LNCAP (cell line): ENCODE results near the gene CXCL8.

Experiments
- TF ChIP-seq, protein P1 (sequence below): fragments of 450-650 bp; IDR thresholded peaks from 2 replicates; pipeline ENCODE4 v1.5.1; 2017; ENCODE audit warnings: mild to moderate bottlenecking

CXCL8 gene

DNA sequence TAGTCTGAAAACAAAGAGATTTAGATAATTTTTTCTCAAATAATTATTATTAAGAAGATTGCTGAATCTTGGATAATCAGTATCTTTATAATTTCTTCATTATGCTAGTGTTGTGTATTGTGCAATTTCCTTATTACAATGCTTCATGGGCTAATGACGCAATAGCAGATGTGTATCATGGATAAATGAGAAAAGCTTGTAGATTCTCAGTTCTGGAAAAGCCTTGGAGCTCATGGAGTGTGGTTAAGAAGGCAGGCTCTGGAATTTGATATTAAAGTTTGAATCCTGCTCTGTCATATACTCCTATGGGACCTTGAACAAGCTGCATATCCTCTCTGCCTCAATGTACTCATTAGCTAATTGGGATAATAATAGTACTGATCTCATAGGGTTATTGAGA, 18.9 kb upstream of the CXCL8 start:
- TF ChIP-seq, protein P1, sequence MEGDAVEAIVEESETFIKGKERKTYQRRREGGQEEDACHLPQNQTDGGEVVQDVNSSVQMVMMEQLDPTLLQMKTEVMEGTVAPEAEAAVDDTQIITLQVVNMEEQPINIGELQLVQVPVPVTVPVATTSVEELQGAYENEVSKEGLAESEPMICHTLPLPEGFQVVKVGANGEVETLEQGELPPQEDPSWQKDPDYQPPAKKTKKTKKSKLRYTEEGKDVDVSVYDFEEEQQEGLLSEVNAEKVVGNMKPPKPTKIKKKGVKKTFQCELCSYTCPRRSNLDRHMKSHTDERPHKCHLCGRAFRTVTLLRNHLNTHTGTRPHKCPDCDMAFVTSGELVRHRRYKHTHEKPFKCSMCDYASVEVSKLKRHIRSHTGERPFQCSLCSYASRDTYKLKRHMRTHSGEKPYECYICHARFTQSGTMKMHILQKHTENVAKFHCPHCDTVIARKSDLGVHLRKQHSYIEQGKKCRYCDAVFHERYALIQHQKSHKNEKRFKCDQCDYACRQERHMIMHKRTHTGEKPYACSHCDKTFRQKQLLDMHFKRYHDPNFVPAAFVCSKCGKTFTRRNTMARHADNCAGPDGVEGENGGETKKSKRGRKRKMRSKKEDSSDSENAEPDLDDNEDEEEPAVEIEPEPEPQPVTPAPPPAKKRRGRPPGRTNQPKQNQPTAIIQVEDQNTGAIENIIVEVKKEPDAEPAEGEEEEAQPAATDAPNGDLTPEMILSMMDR = no peak

DNA sequence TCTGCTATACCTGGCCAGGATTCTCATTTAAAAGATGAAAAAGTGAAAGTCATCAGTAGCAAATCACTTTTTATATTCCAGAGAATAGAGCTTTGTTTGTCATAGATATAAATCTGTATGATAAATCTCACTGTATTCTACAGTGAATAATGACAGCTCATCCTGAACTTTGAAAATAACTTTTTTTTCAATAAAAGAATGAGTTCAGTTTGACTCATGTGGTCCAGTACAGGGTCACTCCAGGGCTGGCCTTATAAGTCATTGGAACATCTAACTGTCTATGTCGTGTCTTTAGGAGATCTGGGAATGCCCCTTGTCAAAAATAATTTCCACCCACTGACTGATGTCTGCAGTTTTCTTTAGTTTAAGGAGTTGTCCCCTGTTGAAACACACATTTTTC, 18.5 kb upstream of the CXCL8 start:
- TF ChIP-seq, protein P1 = no peak

DNA sequence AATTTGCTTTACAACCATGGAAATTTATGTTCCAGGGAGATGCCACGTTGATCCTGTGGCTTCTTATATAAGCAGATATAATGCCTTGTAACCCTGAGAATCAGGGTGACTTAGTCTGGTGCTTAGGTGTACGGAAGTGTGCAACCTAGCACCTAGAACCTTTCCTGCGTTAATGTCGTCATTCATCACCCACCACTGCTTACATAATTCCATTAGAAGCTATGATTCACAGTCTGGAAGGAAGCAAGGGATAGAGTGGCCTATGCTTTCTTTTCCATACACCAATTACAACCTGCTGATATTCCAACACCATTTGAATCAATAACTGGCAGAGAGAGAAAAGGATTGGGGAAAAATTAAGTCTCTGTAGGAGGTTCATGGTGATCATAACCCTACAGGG, 17.3 kb upstream of the CXCL8 start:
- TF ChIP-seq, protein P1 = no peak

DNA sequence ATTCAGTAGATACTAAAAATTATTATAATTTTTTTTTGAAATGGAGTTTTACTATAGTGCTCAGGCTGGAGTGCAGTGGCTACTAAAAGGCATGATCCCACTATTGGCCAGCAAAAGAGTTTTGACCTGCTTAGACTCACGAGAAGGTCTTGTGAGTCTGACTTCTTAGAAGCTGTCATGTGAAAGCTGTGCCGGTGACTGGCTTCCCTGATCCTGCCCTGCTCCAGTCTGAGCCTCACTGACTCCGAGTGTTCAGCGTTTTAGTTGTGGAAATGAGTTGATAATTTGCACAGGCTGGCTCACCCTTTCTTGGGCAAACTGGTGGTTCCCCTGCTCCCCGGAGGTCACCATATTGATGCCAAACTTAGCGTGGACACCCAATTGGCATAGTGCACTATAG, 16.4 kb upstream of the CXCL8 start:
- TF ChIP-seq, protein P1 = no peak

DNA sequence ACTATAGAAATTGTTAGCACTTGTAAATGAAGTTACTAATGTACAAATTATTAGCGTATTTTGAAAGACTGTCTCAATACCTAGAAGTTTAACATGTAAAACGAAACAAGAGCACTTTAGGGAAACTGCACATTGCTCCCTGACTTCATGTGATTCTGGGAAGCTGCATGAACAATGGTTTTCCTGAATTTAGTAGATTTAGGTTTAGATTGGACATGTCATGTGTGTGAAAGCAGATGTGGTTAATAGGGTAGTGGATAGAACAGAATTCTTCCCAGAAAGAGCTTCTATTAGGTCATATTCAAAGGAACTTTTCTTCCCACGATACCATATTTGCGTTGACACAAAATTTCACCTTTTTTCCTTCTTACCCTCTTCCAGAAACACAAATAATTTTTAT, 14.9 kb upstream of the CXCL8 start:
- TF ChIP-seq, protein P1 = no peak

DNA sequence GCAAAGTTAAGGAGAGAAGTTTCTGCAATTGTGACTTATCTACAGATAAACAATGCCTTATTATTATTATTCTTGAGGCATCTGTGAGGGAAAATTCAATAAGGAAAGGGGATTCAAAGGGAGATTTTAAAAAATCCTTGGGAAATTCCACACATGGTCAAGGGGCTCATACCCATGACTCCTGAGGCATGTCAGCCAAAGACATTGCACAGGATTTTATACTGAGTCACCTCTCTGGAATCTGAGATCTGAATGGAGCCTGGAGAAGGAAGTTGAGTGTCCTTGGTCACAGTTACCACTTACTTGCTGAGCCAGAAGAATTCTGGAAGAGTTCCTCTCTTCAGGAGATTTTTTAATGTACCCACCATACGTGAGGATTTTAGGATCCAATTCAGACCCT, 14.4 kb upstream of the CXCL8 start:
- TF ChIP-seq, protein P1 = no peak

DNA sequence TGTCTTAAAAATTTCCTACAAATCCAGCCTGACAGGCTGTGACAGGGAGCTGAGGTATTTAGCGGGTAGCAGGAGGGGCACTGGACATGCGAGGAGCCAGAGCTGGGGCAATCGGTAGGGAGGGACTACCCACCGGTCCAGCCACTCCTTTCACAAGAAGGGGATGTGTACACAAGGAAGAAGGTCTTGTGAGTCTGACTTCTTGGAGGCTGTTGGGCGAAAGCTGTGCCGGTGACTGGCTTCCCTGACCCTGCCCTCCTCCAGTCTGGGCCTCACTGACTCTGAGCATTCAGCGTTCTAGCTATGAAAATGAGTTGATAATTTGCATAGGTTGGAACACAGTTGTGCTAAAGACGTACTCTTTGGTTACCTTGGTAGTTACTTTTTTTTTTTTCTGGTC, 12.7 kb upstream of the CXCL8 start:
- TF ChIP-seq, protein P1 = no peak

DNA sequence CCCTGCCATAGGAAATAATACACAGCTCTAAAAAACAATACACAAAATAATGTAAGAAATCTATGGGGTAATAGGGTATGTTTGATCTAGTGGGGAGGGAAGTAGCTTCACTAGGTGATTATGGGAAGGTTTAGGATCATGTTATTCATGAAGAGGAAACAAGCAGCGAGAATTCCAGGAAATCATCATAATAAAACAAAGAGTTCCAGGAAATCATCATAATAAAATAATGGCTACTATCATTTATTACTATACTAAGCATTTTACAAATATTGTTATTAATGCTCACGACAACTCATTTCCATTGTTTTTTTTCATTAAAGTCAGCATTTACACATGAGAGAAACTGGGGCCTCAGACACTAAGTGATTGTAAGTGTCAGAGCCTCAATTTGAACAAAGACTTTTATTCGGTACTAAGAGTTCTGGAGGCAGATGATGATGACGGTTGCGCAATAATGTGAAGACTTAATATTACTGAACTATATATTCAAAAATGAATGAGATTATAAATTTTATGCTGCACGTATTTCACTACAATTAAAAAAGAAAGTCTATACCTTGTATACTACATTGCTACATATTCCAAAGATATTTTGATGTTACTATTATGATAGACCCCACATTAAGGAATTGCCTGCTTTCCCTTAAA, 12.2 kb upstream of the CXCL8 start:
- TF ChIP-seq, protein P1 = no peak
